NOMO-1 treated with dmso at 0.1 percent for 144 hours (cell line): ENCODE results near the gene TBR1.

Experiments
- DNase-seq: peaks from one replicate; lab custom pipeline; 2025; ENCODE audit not compliant: unreplicated experiment; lab: John Stamatoyannopoulos, UW

The TBR1 gene

GRCh38 chr2:161414042-161415033 is 1.8 kb upstream of the TBR1 start:
- DNase-seq: no peak

- DNase-seq: no peak
These were observed 787 bp upstream of the TBR1 start for GRCh38 chr2:161415034-161415986.

DNA sequence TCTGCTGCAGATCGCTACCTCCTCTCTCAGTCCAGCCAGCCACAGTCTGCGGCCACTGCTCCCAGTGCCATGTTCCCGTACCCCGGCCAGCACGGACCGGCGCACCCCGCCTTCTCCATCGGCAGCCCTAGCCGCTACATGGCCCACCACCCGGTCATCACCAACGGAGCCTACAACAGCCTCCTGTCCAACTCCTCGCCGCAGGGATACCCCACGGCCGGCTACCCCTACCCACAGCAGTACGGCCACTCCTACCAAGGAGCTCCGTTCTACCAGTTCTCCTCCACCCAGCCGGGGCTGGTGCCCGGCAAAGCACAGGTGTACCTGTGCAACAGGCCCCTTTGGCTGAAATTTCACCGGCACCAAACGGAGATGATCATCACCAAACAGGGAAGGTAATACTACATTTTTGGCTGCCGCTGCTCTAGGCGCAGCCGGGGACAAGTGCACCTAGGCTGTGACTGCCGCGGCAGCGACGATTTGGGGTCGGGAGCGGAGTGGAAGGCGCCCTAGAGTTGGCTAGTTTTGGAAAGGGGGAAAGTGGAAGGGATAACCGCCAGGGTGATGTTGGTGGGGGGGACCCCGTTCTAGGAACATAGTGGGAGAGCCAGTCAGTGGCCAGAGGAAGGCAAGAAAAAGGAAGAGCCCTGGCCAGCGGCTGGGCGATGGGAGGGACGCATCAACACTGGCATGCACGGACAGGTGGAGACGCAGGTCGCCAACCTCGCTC is 776 bp downstream of the TBR1 start:
- no peak for DNase-seq

DNA sequence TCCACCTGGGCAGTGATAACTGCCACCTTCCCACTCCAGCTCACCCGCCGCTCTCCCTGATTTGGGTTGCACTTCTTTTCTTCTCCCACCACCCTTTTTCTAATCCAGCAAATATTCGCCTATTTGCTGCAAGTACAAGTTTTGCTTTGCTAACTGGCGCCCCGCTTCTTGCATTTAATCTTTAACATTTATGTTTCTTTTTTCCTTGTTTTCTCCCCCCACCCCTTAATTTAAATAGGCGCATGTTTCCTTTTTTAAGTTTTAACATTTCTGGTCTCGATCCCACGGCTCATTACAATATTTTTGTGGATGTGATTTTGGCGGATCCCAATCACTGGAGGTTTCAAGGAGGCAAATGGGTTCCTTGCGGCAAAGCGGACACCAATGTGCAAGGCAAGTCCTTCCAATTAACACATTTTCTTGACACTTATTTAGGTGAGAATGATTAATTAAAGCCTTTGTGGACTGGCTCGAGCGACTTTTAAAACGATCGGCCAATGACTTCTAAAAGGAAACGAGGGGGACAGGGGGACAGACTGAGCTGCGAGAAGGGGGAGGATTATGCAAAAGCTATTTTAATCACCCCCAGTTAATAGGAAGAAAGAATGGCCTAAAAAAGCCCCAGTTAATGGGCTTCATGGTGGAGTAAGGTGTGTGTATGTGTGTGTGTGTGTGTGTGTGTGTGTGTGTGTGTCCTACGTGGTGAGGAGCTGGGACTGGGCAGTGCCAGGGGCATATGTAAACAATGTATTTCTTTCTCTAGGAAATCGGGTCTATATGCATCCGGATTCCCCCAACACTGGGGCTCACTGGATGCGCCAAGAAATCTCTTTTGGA is 1.6 kb downstream of the TBR1 start:
- no peak for DNase-seq

DNA sequence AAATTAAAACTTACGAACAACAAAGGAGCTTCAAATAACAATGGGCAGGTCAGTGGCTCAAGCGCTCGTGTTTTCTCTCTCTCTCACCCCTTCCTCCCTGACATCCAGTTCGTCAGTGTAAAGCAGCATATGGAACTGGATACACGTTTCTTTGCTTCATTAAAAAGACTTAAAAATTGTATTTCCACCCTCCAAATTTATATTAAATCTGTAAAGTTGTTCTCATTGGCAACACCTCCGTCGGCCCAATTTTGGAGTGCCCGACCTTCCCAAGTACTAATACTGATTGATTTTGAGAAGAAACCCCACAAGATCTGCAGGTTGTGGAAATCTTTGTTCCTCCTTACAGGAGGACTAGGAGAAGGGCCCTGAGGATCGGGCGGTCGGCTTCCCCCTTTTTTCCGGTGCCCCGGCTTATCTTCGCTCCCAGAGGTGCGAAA is 2.2 kb downstream of the TBR1 start:
- DNase-seq: no peak

DNA sequence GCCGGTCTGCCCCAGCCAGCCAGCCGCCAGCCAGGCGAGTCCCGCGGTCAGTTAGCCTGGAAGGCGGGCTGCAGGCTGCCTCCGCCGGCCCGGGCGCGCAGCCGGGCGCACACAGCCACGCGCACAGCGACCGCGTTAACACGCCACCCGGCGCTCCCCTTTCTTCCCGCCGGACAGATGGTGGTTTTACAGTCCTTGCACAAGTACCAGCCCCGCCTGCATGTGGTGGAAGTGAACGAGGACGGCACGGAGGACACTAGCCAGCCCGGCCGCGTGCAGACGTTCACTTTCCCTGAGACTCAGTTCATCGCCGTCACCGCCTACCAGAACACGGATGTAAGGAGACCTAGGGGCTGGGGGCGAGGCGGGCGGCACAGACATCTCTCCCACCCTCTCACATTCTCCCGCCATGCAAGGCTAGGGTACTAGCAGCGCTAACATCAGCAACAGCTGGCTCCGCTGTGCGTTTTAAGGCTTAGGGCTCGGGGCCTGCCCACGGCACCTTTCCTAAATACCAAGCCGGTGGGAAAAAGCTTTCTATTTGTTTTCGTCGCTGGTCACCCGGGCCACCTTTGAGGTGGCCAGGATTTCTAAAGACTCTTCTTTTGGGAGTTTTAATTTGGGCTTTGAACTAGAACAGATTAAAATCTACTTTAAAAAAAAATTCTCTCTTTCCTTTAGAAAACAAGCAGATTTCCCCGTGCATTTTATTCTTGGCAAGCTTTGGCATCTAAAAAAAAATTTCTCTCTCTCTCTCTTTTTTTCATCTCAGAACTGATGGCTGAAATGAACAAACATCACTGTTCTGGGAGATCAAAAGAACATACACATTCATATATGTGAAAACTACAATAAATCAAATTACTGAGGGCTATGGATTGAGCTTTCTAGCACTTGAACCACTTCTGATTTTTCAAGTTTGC is 2.9 kb downstream of the TBR1 start:
- no peak for DNase-seq

GRCh38 chr2:161419638-161420190 is 3.6 kb downstream of the TBR1 start:
- no peak for DNase-seq

DNA sequence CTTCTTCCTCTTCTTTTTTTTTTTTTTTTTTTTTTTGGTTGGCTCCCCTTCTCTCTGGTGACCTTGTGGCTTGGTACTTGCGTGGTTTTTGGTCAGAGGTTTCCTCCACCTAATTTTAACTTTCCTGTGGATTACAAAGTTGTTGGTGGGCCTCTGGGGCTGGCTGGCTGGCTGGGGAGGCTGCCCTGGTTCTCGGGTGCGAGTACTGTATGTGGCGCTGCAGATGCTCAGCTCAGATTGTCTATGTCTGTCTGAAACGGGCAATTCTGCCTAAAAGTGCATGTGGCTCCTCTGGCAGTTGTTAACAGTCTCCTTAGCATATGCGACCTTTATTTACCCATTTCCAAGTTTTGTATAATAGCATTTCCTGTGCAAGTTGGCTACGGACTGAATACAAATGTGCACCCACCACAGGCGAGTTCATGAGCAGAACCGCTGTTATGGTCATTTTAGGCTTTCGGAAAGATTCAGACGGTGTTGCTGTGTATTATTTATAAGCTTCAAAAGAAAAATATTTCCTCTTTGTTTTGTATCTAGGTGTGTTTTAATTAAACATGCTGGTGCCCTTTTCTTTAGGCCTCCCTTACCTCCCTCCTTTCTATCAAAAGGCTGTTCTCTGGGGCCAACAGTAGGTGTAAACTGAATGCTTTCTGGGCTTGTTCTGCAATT is 4.4 kb downstream of the TBR1 start:
- DNase-seq: no peak

GRCh38 chr2:161421686-161422085 is 5.6 kb downstream of the TBR1 start:
- no peak for DNase-seq

GRCh38 chr2:161422816-161423403 is 6.8 kb downstream of the TBR1 start:
- DNase-seq: no peak

GRCh38 chr2:161423421-161424393 is 7.6 kb downstream of the TBR1 start:
- no peak for DNase-seq

GRCh38 chr2:161424394-161424769 is 8.3 kb downstream of the TBR1 start:
- no peak for DNase-seq

- no peak for DNase-seq
These were observed 9.0 kb downstream of the TBR1 start for GRCh38 chr2:161424891-161425727.

GRCh38 chr2:161425728-161426454 is 9.8 kb downstream of the TBR1 start:
- DNase-seq: no peak

GRCh38 chr2:161426455-161426921 is 10.4 kb downstream of the TBR1 start:
- DNase-seq: no peak
